GM19193 (cell line): ENCODE data around the gene SYNM.

ENCODE experiments used
- POLR2A ChIP-seq: IDR thresholded peaks from 4 replicates; pipeline ENCODE4 v1.6.1; 2011; ENCODE audit not compliant: insufficient read depth, insufficient read length; ENCODE audit errors: extremely low read depth

Gene SYNM

GRCh38 chr15:99104788-99105513 is at the start of gene SYNM:
SYNM (plus strand) TSS chr15:99105080; CDS start chr15:99105200, 120 bp downstream.
- TF ChIP-seq POLR2A: peak; percentile 17

- TF ChIP-seq POLR2A: no peak
These were observed 49.2 kb upstream of the SYNM start for GRCh38 chr15:99055555-99056134.

GRCh38 chr15:99057020-99057419 is 47.9 kb upstream of the SYNM start:
- TF ChIP-seq POLR2A: no peak

GRCh38 chr15:99057697-99058420 is 47.0 kb upstream of the SYNM start:
- TF ChIP-seq POLR2A: no peak

- no peak for TF ChIP-seq POLR2A
These were observed 46.4 kb upstream of the SYNM start for GRCh38 chr15:99058421-99058870.

GRCh38 chr15:99059010-99059981 is 45.6 kb upstream of the SYNM start:
- TF ChIP-seq POLR2A: no peak

- no peak for TF ChIP-seq POLR2A
These were observed 42.7 kb upstream of the SYNM start for GRCh38 chr15:99062226-99062625.

- no peak for TF ChIP-seq POLR2A
These were observed 36.7 kb upstream of the SYNM start for GRCh38 chr15:99068186-99068585.

- TF ChIP-seq POLR2A: no peak
These were observed 34.7 kb upstream of the SYNM start for GRCh38 chr15:99070208-99070607.

- TF ChIP-seq POLR2A: no peak
These were observed 33.7 kb upstream of the SYNM start for GRCh38 chr15:99071091-99071680.

- no peak for TF ChIP-seq POLR2A
These were observed 31.7 kb upstream of the SYNM start for GRCh38 chr15:99073008-99073717.

- no peak for TF ChIP-seq POLR2A
These were observed 30.4 kb upstream of the SYNM start for GRCh38 chr15:99074446-99074845.

- TF ChIP-seq POLR2A: no peak
These were observed 28.8 kb upstream of the SYNM start for GRCh38 chr15:99076109-99076508.
